Brain microvascular endothelial cell (primary cell): Measurements from ENCODE around the gene TSPAN14.

ENCODE experiments used
- DNase-seq: peaks from one replicate; pipeline ENCODE4 v3.0.0-alpha.2; 2020
- H3K27ac ChIP-seq: fragments of 250-450 bp; sonication (Bioruptor Pico); 2 replicates; pipeline ENCODE4 v1.5.1; 2020; ENCODE audit warnings: mild to moderate bottlenecking, moderate library complexity
- H3K27me3 ChIP-seq: fragments of 250-450 bp; sonication (Bioruptor Pico); replicated peaks from 2 replicates; pipeline ENCODE4 v1.5.1; 2020; ENCODE audit warnings: mild to moderate bottlenecking
- H3K36me3 ChIP-seq: fragments of 250-450 bp; sonication (Bioruptor Pico); replicated peaks from 2 replicates; pipeline ENCODE4 v1.5.1; 2020; ENCODE audit warnings: mild to moderate bottlenecking
- H3K4me3 ChIP-seq: 2 replicates; pipeline ENCODE4 v1.5.1; 2011; ENCODE audit warnings: low read depth, mild to moderate bottlenecking, control low read depth, low read length, moderate library complexity
- in situ Hi-C: cut with HindIII; loops from 2 replicates; pipeline ENCODE4 v1.10.0; 2017; ENCODE audit warnings: low sequenced_read_pairs, low pct_ligation_motif_present
- TF ChIP-seq, protein P1 (sequence below): IDR thresholded peaks from 2 replicates; pipeline ENCODE4 v1.5.1; 2011; ENCODE audit warnings: low read depth, mild to moderate bottlenecking, moderate library complexity, low read length, control low read depth, inconsistent platforms; ENCODE audit errors: missing control alignments

Gene TSPAN14

DNA sequence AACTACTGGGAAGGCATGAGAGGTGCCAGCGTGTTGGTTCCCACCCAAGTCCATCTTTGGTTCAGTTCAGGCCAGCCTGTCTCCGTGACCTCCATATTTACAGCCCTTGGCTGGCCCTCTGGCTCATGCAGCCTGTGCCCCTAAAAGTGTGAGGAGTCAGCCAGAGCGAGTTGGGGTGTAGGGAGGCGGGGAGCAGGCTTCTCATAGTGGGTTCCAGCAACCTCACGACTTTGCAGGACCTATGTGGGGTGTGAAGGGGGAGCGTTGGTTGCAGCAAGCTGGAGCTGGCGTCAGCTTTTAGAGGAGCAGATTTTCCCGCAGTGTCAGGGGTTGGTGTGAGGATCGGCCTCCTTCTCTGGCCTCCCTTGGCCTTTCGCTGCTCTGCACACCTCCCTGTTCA is 9.8 kb downstream of the TSPAN14 start:
- Histone ChIP-seq H3K36me3 (peaks cover 9% of the 10 kb centered on the region), H3K4me3 (no peak overlapping the region), H3K27ac (peak overlapping the region; percentile 64), H3K27me3 (no peaks in the 10 kb centered on the region)
- TF ChIP-seq, protein P1, sequence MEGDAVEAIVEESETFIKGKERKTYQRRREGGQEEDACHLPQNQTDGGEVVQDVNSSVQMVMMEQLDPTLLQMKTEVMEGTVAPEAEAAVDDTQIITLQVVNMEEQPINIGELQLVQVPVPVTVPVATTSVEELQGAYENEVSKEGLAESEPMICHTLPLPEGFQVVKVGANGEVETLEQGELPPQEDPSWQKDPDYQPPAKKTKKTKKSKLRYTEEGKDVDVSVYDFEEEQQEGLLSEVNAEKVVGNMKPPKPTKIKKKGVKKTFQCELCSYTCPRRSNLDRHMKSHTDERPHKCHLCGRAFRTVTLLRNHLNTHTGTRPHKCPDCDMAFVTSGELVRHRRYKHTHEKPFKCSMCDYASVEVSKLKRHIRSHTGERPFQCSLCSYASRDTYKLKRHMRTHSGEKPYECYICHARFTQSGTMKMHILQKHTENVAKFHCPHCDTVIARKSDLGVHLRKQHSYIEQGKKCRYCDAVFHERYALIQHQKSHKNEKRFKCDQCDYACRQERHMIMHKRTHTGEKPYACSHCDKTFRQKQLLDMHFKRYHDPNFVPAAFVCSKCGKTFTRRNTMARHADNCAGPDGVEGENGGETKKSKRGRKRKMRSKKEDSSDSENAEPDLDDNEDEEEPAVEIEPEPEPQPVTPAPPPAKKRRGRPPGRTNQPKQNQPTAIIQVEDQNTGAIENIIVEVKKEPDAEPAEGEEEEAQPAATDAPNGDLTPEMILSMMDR, result no peak
- in situ Hi-C loops, result no loop called here
- no peak for DNase-seq

DNA sequence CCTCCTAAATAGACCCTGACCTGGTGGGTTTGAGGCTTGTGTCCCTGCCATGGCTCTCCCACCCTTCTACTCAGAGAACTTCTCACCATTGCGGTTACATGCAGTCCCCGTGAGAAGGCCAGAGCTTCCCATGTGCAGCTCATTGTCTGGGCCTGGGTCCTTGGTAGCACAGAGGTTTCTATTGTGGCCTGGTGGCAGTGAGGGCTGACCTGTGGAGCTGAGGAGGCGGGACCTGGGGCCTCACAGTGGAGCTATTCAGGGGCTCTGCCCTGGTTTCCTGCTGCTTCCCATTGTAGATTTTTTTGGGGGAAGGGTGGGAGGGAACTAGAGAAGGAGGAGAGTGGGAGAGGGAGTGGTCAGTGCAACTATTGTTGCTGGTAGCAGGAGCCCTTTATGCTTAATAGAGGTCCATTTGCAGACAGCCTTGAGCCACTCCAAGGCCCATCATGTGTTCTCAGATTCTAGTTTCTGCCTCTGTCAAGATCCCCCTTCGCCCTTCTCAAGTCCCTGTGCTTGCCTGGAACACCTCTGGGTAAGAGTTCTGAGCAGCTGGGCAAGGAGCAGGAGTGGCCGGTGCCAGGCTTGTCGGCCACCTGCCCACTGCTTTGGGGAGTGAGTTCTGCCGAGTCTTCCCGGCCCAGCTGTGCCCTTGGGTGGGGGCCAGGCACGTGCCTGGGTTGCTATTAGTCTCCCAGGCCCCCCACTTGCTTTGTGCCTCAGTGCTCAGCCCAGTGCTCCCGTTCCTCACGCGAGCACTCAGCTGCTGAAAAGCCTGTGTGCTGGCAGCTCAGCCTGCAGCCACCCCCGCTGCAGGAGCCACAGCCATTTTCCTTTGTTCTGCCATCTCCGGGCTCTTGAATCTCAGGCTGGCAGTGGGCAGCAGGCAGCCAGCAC is 10.7 kb downstream of the TSPAN14 start:
- Histone ChIP-seq H3K36me3 (peaks cover 12% of the 10 kb centered on the region), H3K4me3 (no peak overlapping the region), H3K27ac (peak overlapping the region; percentile 10), H3K27me3 (no peaks in the 10 kb centered on the region)
- DNase-seq, result no peak
- TF ChIP-seq, protein P1, result no peak
- in situ Hi-C loops, result no loop called here

DNA sequence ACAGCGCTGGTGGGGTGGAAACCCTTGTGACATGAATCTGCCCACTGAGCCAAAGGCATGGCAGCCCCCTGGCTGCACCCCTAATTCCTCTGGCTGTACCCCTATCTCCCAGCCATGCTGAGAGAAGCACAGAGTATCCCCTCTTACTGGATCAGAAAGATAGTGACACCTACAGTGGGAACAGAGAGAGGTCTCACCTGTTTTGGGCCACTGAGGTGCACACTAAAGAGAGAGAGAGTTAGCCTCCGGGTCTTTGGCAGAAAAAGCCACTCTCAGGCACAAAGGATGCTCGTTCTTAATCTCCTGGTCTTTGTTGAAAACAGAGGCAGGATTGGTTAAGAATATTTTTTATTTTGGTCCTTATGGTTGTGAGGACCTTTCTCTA is 11.3 kb downstream of the TSPAN14 start:
- Histone ChIP-seq H3K4me3 (no peak overlapping the region), H3K27me3 (no peaks in the 10 kb centered on the region), H3K27ac (peak overlapping the region; percentile 10), H3K36me3 (peaks cover 17% of the 10 kb centered on the region)
- DNase-seq, result no peak
- TF ChIP-seq, protein P1, result no peak
- in situ Hi-C loops, result no loop called here

DNA sequence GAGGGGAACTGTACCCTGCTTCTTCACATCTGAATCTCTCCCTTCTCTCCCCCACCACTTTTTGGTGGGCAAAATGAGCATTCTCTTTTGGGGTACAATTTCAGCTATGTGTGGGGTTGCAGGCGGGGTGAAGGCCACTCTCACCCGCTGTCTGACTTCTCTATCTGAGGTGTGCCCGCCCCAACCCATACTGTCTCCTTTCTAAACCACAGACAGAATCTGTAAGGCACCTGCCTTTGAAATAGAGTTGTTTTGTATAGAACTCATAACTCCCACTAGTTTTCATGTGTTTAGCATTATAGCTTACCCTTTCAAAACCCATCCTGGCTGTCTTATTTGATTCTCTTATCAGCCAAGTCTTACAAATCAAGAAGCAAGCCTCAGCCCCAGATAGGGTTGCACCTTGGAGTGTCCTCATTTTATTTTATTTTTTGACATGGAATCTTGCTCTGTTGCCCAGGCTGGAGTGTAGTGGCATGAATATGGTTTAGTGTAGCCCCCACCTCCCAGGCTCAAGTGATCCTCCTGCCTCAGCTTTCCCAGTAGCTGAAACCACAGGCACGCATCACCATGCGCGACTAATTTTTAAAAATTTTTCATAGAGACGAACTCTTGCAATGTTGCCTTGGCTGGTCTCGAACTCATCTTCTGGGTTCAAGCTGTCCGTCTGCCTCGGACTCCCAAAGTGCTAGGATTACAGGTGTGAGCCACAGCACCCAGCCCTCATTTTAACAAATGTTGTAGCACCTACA is 11.9 kb downstream of the TSPAN14 start:
- no peaks in the 10 kb centered on the region for H3K27me3 ChIP-seq
- DNase-seq, result no peak
- no peak overlapping the region for H3K4me3 ChIP-seq
- TF ChIP-seq, protein P1, result no peak
- in situ Hi-C loops, result no loop called here
- no peak overlapping the region for H3K27ac ChIP-seq
- H3K36me3 ChIP-seq, result peaks cover 23% of the 10 kb centered on the region

DNA sequence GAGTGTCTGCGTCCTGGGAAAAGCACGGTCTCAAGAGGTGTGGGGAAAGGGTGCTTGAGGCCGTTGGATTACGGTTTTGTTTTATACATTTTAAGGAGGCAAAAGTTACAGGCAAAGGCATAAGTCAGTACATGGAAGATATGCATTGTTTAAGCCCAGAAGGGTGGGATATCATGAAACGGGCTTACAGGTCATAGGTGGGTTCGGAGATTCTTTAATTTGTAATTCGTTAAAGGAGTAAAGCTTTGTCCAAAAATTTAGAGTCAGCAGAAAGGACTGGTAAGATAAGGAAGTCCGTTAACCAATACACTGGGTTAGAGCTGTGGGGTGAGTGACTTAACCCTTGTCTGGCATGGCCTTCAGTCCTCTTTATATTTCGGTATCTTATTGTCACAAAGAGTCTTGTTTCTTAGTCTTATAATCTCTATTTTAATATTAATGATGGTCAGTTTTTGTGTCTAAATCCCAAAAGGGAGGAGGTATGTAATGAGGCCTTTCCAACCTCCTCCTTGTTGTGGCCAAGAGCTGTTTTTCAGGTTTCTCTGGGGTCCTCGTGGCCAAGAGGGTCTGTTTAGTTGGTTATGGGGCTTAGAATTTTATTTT is 12.7 kb downstream of the TSPAN14 start:
- DNase-seq, result no peak
- H3K27me3 ChIP-seq, result no peaks in the 10 kb centered on the region
- in situ Hi-C loops, result no loop called here
- no peak overlapping the region for H3K4me3 ChIP-seq
- no peak overlapping the region for H3K27ac ChIP-seq
- peaks cover 31% of the 10 kb centered on the region for H3K36me3 ChIP-seq
- TF ChIP-seq, protein P1, result no peak
